Osteocyte (in vitro differentiated cells): ENCODE results near the gene CFAP100. TPM values are rescaled to one million over a fixed set of nuclear protein-coding genes. Genes with fewer than 3 reads are reported as not detected.

Experiments
- DNase-seq: peaks from one replicate; pipeline ENCODE4 v3.0.0; 2021; ENCODE audit warnings: mixed read lengths; ENCODE audit not compliant: unreplicated experiment; ENCODE audit errors: extremely low spot score
- H3K27ac Mint-ChIP-seq: one replicate; pipeline ENCODE4 v1.8.0; 2021; ENCODE audit warnings: mild to moderate bottlenecking, mixed read lengths; ENCODE audit not compliant: unreplicated experiment
- H3K27me3 Mint-ChIP-seq: one replicate; pipeline ENCODE4 v1.8.0; 2021; ENCODE audit warnings: mixed read lengths; ENCODE audit not compliant: unreplicated experiment
- H3K36me3 Mint-ChIP-seq: one replicate; pipeline ENCODE4 v1.8.0; 2021; ENCODE audit warnings: mixed read lengths; ENCODE audit not compliant: unreplicated experiment
- H3K4me1 Mint-ChIP-seq: one replicate; pipeline ENCODE4 v1.8.0; 2021; ENCODE audit warnings: mixed read lengths; ENCODE audit not compliant: unreplicated experiment
- H3K4me3 Mint-ChIP-seq: one replicate; pipeline ENCODE4 v1.8.0; 2021; ENCODE audit warnings: mild to moderate bottlenecking, moderate library complexity, mixed read lengths; ENCODE audit not compliant: unreplicated experiment
- H3K9me3 Mint-ChIP-seq: one replicate; pipeline ENCODE4 v1.8.0; 2021; ENCODE audit warnings: mixed read lengths; ENCODE audit not compliant: unreplicated experiment
- total RNA-seq: library from RNA; stranded (reverse); gene quantifications from 2 replicates; pipeline ENCODE4 v1.2.1, GENCODE V29; 2021
- TF ChIP-seq, protein P1 (sequence below): fragments of 200-600 bp; sonication (generic); IDR thresholded peaks from 2 replicates; pipeline ENCODE4 v1.5.0; 2021; ENCODE audit warnings: antibody characterized with exemption, mild to moderate bottlenecking, moderate library complexity

The CFAP100 gene
- total RNA-seq, 1 donor from 2014 or later = not detected

DNA sequence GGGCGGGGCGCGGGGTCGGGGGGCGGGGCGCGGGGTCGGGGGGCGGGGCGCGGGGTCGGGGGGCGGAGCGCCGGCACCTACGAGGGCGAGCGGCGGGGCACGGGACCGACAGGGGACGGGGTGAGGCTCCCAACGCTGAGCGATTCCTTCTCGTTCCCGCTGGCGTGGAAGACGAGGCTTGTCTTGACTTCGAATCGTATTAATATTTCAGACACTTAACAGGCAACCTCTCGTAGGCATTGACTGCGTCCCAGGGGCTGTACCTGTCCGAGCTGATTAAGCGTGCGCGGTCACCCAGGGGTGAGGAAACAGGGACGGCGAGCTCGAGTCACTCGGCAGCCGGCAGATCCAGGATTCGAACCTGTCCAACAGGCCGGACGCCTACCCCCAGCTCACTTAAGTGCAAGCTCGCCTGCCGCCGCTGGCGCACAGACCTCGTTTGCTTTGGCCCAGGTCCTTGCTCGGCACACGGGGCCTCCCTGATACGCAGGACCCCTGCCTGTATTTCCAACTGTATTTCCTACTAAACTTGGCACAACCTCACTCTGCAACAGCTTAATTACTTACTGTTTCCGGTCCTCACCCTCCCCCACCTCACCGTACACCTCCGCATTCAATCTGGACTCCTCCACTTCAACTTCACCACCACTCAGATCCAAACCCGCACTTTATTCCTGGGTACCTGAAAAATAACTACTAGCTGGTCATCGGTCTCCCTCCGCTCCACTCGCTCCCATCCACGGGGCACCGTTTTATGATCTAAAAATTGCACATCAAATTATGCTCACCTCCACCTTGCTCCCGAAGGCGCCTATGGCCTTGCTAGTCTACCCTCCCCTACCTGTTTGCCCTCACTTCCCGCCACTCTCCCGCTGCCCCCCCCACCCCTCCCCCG lies 81.7 kb downstream of the CFAP100 start:
- peak overlapping the region; percentile 75 for H3K4me3 Mint-ChIP-seq
- no peaks in the 10 kb centered on the region for H3K27me3 Mint-ChIP-seq
- peaks cover 6% of the 10 kb centered on the region for H3K36me3 Mint-ChIP-seq
- no peaks in the 10 kb centered on the region for H3K9me3 Mint-ChIP-seq
- peaks cover 37% of the 10 kb centered on the region for H3K4me1 Mint-ChIP-seq
- TF ChIP-seq, protein P1, sequence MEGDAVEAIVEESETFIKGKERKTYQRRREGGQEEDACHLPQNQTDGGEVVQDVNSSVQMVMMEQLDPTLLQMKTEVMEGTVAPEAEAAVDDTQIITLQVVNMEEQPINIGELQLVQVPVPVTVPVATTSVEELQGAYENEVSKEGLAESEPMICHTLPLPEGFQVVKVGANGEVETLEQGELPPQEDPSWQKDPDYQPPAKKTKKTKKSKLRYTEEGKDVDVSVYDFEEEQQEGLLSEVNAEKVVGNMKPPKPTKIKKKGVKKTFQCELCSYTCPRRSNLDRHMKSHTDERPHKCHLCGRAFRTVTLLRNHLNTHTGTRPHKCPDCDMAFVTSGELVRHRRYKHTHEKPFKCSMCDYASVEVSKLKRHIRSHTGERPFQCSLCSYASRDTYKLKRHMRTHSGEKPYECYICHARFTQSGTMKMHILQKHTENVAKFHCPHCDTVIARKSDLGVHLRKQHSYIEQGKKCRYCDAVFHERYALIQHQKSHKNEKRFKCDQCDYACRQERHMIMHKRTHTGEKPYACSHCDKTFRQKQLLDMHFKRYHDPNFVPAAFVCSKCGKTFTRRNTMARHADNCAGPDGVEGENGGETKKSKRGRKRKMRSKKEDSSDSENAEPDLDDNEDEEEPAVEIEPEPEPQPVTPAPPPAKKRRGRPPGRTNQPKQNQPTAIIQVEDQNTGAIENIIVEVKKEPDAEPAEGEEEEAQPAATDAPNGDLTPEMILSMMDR = no peak
- H3K27ac Mint-ChIP-seq = peak overlapping the region; percentile 67
- DNase-seq = no peak

- DNase-seq = no peak
- peak overlapping the region; percentile 57 for H3K27ac Mint-ChIP-seq
- H3K36me3 Mint-ChIP-seq = peaks cover 5% of the 10 kb centered on the region
- TF ChIP-seq, protein P1 = no peak
- peak overlapping the region; percentile 44 for H3K4me3 Mint-ChIP-seq
- no peaks in the 10 kb centered on the region for H3K27me3 Mint-ChIP-seq
- peaks cover 41% of the 10 kb centered on the region for H3K4me1 Mint-ChIP-seq
- H3K9me3 Mint-ChIP-seq = no peaks in the 10 kb centered on the region
These were observed 82.3 kb downstream of the CFAP100 start for GRCh38 chr3:126477061-126477380.

GRCh38 chr3:126478581-126479310 lies 84.0 kb downstream of the CFAP100 start:
- peaks cover 24% of the 10 kb centered on the region for H3K4me1 Mint-ChIP-seq
- H3K9me3 Mint-ChIP-seq = no peaks in the 10 kb centered on the region
- TF ChIP-seq, protein P1 = no peak
- no peak for DNase-seq
- no peak overlapping the region for H3K27ac Mint-ChIP-seq
- H3K27me3 Mint-ChIP-seq = no peaks in the 10 kb centered on the region
- H3K4me3 Mint-ChIP-seq = no peak overlapping the region
- no peaks in the 10 kb centered on the region for H3K36me3 Mint-ChIP-seq

DNA sequence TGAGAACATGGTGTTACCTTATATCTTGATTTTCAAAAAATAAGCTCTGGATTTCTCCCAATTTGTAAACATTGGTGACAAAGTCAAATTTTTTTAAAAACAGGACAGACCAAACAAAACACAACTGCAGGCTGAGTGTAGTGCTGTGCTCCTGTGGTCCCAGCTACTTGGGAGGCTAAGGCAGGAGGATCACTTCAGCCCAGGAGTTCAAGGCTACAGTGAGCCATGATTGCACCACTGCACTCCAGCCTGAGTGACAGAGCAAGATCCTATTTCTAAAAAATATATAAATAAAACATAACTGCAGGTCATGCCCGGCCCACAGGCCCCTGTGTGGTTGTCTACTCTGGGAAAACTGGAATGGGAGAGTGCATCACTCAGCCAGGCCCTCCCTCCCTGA lies 84.9 kb downstream of the CFAP100 start:
- Mint-ChIP-seq H3K4me1 (peaks cover 15% of the 10 kb centered on the region), H3K9me3 (no peaks in the 10 kb centered on the region)

More for the DNA sequence above, 84.9 kb downstream of the CFAP100 start:
- TF ChIP-seq, protein P1 = no peak
- Mint-ChIP-seq H3K4me3 (no peak overlapping the region), H3K36me3 (no peaks in the 10 kb centered on the region), H3K27me3 (no peaks in the 10 kb centered on the region), H3K27ac (no peak overlapping the region)
- DNase-seq = no peak
